ENCODE results near the gene FAM50A. TPM values are rescaled to one million over a fixed set of nuclear protein-coding genes. Genes with fewer than 3 reads are reported as not detected.
A peak's percentile ranks its signal among the peaks of the same experiment; 100 is the strongest.

FAM50A gene
- total and polyA plus RNA-seq, 2 of the 4 experiments (the other 2 are of a cell fraction): 46.4 to 119 TPM

DNA sequence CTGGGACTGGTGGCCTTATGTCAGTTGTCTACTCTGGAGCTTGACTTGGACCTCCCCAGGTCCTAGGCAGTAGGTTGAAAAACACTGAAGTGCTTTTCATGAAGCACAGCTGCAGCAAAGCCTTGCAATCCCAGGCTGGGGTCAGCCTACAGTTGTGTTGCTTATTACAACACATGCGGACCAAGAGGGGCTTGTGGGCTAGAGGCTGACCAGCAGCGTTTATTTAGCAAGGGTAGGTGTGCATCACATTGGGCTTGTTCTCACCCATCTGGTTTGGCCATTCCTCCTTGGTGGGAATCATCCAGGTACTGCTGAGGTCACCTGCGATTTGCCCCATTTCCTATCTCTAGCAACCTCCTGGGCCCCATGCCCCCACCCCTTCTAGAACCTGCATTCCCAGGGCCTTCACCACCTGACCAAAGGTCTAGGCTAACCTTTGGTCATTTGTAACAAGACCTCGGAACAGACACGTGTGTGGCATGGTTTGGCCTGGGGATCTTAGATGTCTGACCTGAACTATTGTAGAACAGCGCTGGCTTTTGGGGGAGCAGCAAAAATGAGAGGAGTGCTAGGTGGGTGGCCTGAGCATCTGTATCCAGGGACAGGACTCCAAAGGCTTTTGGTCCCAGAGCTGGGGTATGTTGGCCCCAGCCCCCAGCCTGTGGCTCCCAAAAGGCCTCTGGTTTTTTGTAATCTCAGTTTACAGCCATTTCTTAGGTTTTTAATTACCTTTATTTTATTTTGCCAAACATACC is 42.7 kb upstream of the FAM50A start:
- H3K14ac ChIP-seq (replicated peaks; ENCODE audit: low read depth, low read length): no peak overlapping the region
- H2BK120ac ChIP-seq (ENCODE audit: low read depth, low read length): no peak overlapping the region
- H3K4ac ChIP-seq (ENCODE audit: low read depth, low read length): no peak overlapping the region
- H3K18ac ChIP-seq (ENCODE audit: low read depth, low read length): no peak overlapping the region
- BruUV-seq (replicated peaks): no TSS peak
- H3K9me3 ChIP-seq (ENCODE audit: control insufficient read depth, insufficient read depth, low read length): no peaks in the 10 kb centered on the region
- 27% methylated on average over 3 of the region's 6 CpGs; no CpG with 5 or more reads in 1 of the 2 experiments for WGBS, 2 experiments (ENCODE audit: extremely low coverage in 2 of 2, insufficient read length in 1 of 2)
- ATAC-seq (ENCODE audit: low read depth) (no peak), DNase-seq (peak; percentile 37)
- H2AK5ac ChIP-seq (ENCODE audit: low read depth, low read length): no peak overlapping the region
- TF ChIP-seq MAFK (IDR thresholded peaks at IDR 0.05; ENCODE audit: low read depth, low read length): no peak
- peak; percentile 56; the same call in 1 of the 2 replicates for TF ChIP-seq MAZ (IDR thresholded peaks at IDR 0.05; ENCODE audit: borderline replicate concordance, low read depth, low read length)
- TF ChIP-seq POLR2A (IDR thresholded peaks at IDR 0.05; ENCODE audit: low read depth, low read length): peak; percentile 94
- dilution Hi-C loops (cut with HindIII; ENCODE audit: low sequenced_read_pairs, unreplicated experiment) (no loop called here), intact Hi-C loops (cut with micrococcal nuclease) (no loop called here), in situ Hi-C loops (cut with MboI; ENCODE audit: low sequenced_read_pairs) (no loop called here)
- H2BK20ac ChIP-seq (ENCODE audit: low read depth, low read length): no peak overlapping the region
- no peak overlapping the region for H3K27ac ChIP-seq (ENCODE audit: insufficient read depth, low read length)
- no peak overlapping the region for H3K23ac ChIP-seq (ENCODE audit: low read depth, low read length)
- 0 out of 2 replicates have a peak, but pooled peaks cover 2% of the 10 kb centered on the region for H3K4me1 ChIP-seq (ENCODE audit: control insufficient read depth, insufficient read depth, low read length)
- no peak overlapping the region for H2AFZ ChIP-seq (replicated peaks; ENCODE audit: low read length, poor library complexity)
- peaks cover 21% of the 10 kb centered on the region for H3K36me3 ChIP-seq (ENCODE audit: control insufficient read depth, insufficient read depth, low read length)
- H3K4me2 ChIP-seq (ENCODE audit: low read depth, low read length): no peak overlapping the region
- peaks cover 44% of the 10 kb centered on the region for H4K20me1 ChIP-seq (ENCODE audit: insufficient read depth, low read length)
- no peaks in the 10 kb centered on the region for H3K9me1 ChIP-seq (ENCODE audit: insufficient read depth, low read length)
- no peak overlapping the region for H4K91ac ChIP-seq (ENCODE audit: insufficient read depth, low read depth, low read length)
- peak overlapping the region; percentile 31 for H2AK9ac ChIP-seq (replicated peaks; ENCODE audit: low read depth, low read length, poor library complexity)
- no peak overlapping the region for H3K56ac ChIP-seq (ENCODE audit: extremely low read depth, insufficient read depth, low read length)
- H2BK5ac ChIP-seq (ENCODE audit: low read depth, low read length, poor library complexity, severe bottlenecking): no peak overlapping the region
- CTCF ChIA-PET: no interaction called here
- H3K9ac ChIP-seq (ENCODE audit: low read depth, low read length): no peak overlapping the region
- H4K5ac ChIP-seq (ENCODE audit: low read depth, low read length): no peak overlapping the region
- H2BK15ac ChIP-seq (ENCODE audit: low read depth, low read length): no peak overlapping the region
- H3K27me3 ChIP-seq (ENCODE audit: control insufficient read depth, insufficient read depth, low read length): no peaks in the 10 kb centered on the region
- H3K79me1 ChIP-seq (ENCODE audit: low read depth in 1 of 2, low read length in 2 of 2): peaks cover 4 to 24% of the 10 kb centered on the region in 2 experiments; a peak in 3 of 4 replicates
- peak overlapping the region in 1 of 2 experiments; percentile 13; a peak in 2 of 4 replicates for H4K8ac ChIP-seq (ENCODE audit: low read depth in 2 of 2, low read length in 2 of 2)
- no peak overlapping the region for H3K4me3 ChIP-seq (ENCODE audit: insufficient read depth, low read depth, low read length)
- POLR2A ChIA-PET (ENCODE audit: unreplicated experiment): interaction anchor here (0.6 kb wide), 1 partner anchor 145 kb away, joined by 7 read pairs; no protein-coding TSS in a partner anchor
